ENCODE measurements around the gene RPS14. TPM values are rescaled to one million over a fixed set of nuclear protein-coding genes. Genes with fewer than 3 reads are reported as not detected.

RPS14 gene
- total and polyA plus RNA-seq, 10 of the 15 experiments (the other 5 are each of a cell fraction or from before 2014, with no cell fraction given): 2,295 to 4,047 (median 2,787) TPM

GRCh38 chr5:150452914-150453313 lies 3.4 kb upstream of the RPS14 start (continued):
- no peak for TF ChIP-seq PBX3 (IDR thresholded peaks at IDR 0.05; ENCODE audit: insufficient replicate concordance, low read depth, low read length)
- no peak for TF ChIP-seq ZNF592 (IDR thresholded peaks at IDR 0.05)
- no peak for TF ChIP-seq ASH2L (IDR thresholded peaks at IDR 0.05; ENCODE audit: borderline replicate concordance, low read depth)

- intact Hi-C loops (cut with micrococcal nuclease; ENCODE audit: unreplicated experiment): loop anchor here (10.0 kb wide), 2 partner anchors 173 to 203 kb away; no protein-coding TSS in a partner anchor
- DNase-seq (ENCODE audit: low read depth, low spot score): no peak
These were observed 2.1 kb upstream of the RPS14 start for GRCh38 chr5:150451594-150451993.

More at GRCh38 chr5:150451594-150451993, 2.1 kb upstream of the RPS14 start:
- SMC1A ChIA-PET (ENCODE audit: uncharacterized antibody, unreplicated experiment): interaction anchor here (0.7 to 1.1 kb wide), 3 partner anchors 9 to 94 kb away, joined by 3 read pairs; no protein-coding TSS in a partner anchor
- BruUV-seq (replicated peaks): no TSS peak
- no peaks in the 10 kb centered on the region for H3K9me3 ChIP-seq (replicated peaks; ENCODE audit: control insufficient read depth, insufficient read depth, low read length)
- H2AFZ ChIP-seq (ENCODE audit: control insufficient read depth, low read depth, low read length): no peak overlapping the region
- POLR2A ChIA-PET: interaction anchor here (0.7 kb wide), 1 partner anchor 9 kb away, joined by 4 read pairs; no protein-coding TSS in a partner anchor
- peaks cover 7% of the 10 kb centered on the region; the same call in 1 of the 2 replicates for H4K20me1 ChIP-seq (ENCODE audit: control insufficient read depth, insufficient read depth)
- no CpG with 5 or more reads among the region's 1 CpG for WGBS (ENCODE audit: insufficient coverage, insufficient replicate concordance, low lambda C conversion rate, missing lambda C conversion rate)
- H3K4me1 ChIP-seq (ENCODE audit: control insufficient read depth, insufficient read depth, low read length): 0 out of 2 replicates have a peak, but pooled peaks cover 2% of the 10 kb centered on the region
- RAD21 ChIA-PET (ENCODE audit: unreplicated experiment): interaction anchor here (0.6 kb wide), 1 partner anchor 32 kb away, joined by 3 read pairs; no protein-coding TSS in a partner anchor
- peaks cover 5 to 9% of the 10 kb centered on the region in 2 experiments for H3K36me3 ChIP-seq (ENCODE audit: control insufficient read depth in 2 of 2, insufficient read depth in 2 of 2, low read length in 1 of 2)
- CTCF ChIA-PET: interaction anchor here (0.6 to 3.3 kb wide), 4 partner anchors 8 to 721 kb away, joined by 3 to 37 read pairs (median 4); no protein-coding TSS in a partner anchor
- FAIRE-seq (no peak), ATAC-seq (no peak)
- H3K4me3 ChIP-seq: no peak overlapping the region
- no peaks in the 10 kb centered on the region for H3K27me3 ChIP-seq (replicated peaks in 1 of 2; ENCODE audit: control insufficient read depth in 2 of 2, insufficient read depth in 2 of 2, low read length in 1 of 2)
- no peak for TF ChIP-seq LARP7 (IDR thresholded peaks at IDR 0.05)
- no peak for TF ChIP-seq ZNF622 (IDR thresholded peaks at IDR 0.05)
- no peak for TF ChIP-seq SP1 (IDR thresholded peaks at IDR 0.05; ENCODE audit: low read depth, low read length)
- no peak for TF ChIP-seq SPI1 (IDR thresholded peaks at IDR 0.05; ENCODE audit: borderline replicate concordance, insufficient read depth, low read depth, low read length)
- no peak for TF ChIP-seq POLR2A (IDR thresholded peaks at IDR 0.05; ENCODE audit: low read depth, low read length)
- TF ChIP-seq CBFB (IDR thresholded peaks at IDR 0.05; ENCODE audit: low read depth): no peak
- no peak for TF ChIP-seq ZBTB40 (IDR thresholded peaks at IDR 0.05; ENCODE audit: borderline replicate concordance)
- no peak overlapping the region for H3K9ac ChIP-seq (ENCODE audit: control insufficient read depth, insufficient read depth, low read length)
- in situ Hi-C loops (cut with MboI): loop anchor here (10.0 kb wide), 1 partner anchor 203 kb away; no protein-coding TSS in a partner anchor
- peaks cover 30% of the 10 kb centered on the region for H3K79me2 ChIP-seq (ENCODE audit: control insufficient read depth, insufficient read depth, low read length)
- H3K4me2 ChIP-seq (ENCODE audit: control insufficient read depth, insufficient read depth): no peak overlapping the region
- H3K27ac ChIP-seq (ENCODE audit: control insufficient read depth, insufficient read depth): no peak overlapping the region

All from GM12878 (cell line).